ENCODE results near the gene WDPCP. TPM values are rescaled to one million over a fixed set of nuclear protein-coding genes. Genes with fewer than 3 reads are reported as not detected.

The WDPCP gene
- total RNA-seq, 1 donor from 2014 or later = 24.5 TPM

DNA sequence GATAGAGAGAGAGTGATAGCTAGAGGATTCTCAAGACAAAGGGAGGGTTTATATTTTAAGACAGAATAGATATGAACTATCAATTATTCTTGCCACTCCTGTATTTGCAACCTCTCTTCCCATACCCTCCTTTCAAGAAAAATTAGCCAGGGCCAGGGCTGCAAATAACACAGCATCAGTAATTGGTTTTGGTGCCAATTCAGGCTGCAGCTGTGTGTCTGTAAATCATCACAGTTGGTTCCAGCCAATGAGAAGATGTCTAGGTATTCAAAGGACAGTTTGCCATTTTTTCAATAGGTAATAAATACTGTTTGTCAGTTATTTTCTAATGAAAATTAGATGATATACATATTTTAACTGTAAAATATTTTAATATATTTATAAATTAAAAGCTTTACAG lies 73.5 kb downstream of the WDPCP start:
- Histone ChIP-seq H3K4me1 (ENCODE audit: control insufficient read depth in 3 of 3, insufficient read depth in 3 of 3, low read length in 3 of 3) (peaks cover 0 to 4% (median 3%) of the 10 kb centered on the region in 3 donors), H3K9ac (ENCODE audit: low read depth in 1 of 3, low read length in 3 of 3) (no peak overlapping the region), H3K4me3 (ENCODE audit: low read length in 3 of 3) (no peak overlapping the region), H3K27ac (ENCODE audit: low read depth, low read length) (no peak overlapping the region), H3K9me3 (ENCODE audit: control insufficient read depth in 3 of 3, low read length in 3 of 3) (no peaks in the 10 kb centered on the region), H3K27me3 (ENCODE audit: control insufficient read depth in 3 of 3, insufficient read depth in 3 of 3, low read length in 3 of 3) (no peaks in the 10 kb centered on the region), H3K36me3 (ENCODE audit: control insufficient read depth in 3 of 3, insufficient read depth in 3 of 3, low read length in 3 of 3) (no peaks in the 10 kb centered on the region)

DNA sequence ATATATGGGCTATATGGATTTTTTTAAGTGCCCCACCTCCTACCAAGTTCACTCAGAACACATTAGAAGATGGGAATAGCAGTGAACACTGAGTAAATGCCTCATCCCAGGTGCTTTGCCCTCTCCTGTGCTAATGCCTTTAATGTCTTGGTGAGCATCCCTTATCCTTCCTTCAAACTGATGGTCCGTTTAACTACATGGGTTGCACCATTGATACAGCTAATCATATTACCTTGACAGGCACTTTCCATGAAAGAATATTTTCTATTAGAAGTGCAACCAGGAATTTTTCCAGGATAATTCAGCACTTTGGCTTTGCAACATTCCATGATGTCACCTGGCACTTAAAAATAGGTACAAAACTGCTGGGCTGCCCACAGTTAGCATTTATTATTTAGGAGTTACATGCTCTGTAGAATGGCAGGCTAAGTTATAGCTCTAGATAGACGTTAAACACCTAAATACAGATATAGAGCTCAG lies 74.0 kb downstream of the WDPCP start:
- no peak overlapping the region for H3K4me3 ChIP-seq (ENCODE audit: low read length in 3 of 3)
- H3K4me1 ChIP-seq (ENCODE audit: control insufficient read depth in 3 of 3, insufficient read depth in 3 of 3, low read length in 3 of 3) = peaks cover 0 to 4% (median 3%) of the 10 kb centered on the region in 3 donors
- no peaks in the 10 kb centered on the region for H3K36me3 ChIP-seq (ENCODE audit: control insufficient read depth in 3 of 3, insufficient read depth in 3 of 3, low read length in 3 of 3)
- H3K9me3 ChIP-seq (ENCODE audit: control insufficient read depth in 3 of 3, low read length in 3 of 3) = no peaks in the 10 kb centered on the region
- no peaks in the 10 kb centered on the region for H3K27me3 ChIP-seq (ENCODE audit: control insufficient read depth in 3 of 3, insufficient read depth in 3 of 3, low read length in 3 of 3)
- H3K9ac ChIP-seq (ENCODE audit: low read depth in 1 of 3, low read length in 3 of 3) = no peak overlapping the region
- H3K27ac ChIP-seq (ENCODE audit: low read depth, low read length) = no peak overlapping the region

DNA sequence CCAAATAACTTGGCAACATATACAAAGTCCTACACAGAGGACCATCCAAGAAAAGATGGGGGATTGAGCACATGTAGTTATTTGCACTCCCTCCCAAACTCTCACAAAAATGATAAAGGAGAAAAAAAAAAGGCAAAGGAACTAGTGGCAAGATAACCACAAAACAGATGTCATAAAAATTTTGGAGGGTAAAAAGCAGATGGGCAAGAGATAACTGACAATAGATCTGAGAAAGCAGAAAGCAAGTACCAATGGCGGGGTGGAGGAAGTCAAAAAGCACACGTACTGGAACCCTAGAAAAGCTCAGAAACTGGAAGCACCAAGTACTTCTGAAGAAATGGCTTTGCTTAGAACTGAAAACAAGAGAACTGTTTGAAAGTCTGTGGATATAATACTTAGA lies 82.0 kb downstream of the WDPCP start:
- Histone ChIP-seq H3K4me1 (ENCODE audit: control insufficient read depth in 3 of 3, insufficient read depth in 3 of 3, low read length in 3 of 3) (no peaks in the 10 kb centered on the region), H3K36me3 (ENCODE audit: control insufficient read depth in 3 of 3, insufficient read depth in 3 of 3, low read length in 3 of 3) (no peaks in the 10 kb centered on the region), H3K27me3 (ENCODE audit: control insufficient read depth in 3 of 3, insufficient read depth in 3 of 3, low read length in 3 of 3) (no peaks in the 10 kb centered on the region), H3K4me3 (ENCODE audit: low read length in 3 of 3) (no peak overlapping the region), H3K9me3 (ENCODE audit: control insufficient read depth in 3 of 3, low read length in 3 of 3) (no peaks in the 10 kb centered on the region), H3K9ac (ENCODE audit: low read depth in 1 of 3, low read length in 3 of 3) (no peak overlapping the region), H3K27ac (ENCODE audit: low read depth, low read length) (no peak overlapping the region)

DNA sequence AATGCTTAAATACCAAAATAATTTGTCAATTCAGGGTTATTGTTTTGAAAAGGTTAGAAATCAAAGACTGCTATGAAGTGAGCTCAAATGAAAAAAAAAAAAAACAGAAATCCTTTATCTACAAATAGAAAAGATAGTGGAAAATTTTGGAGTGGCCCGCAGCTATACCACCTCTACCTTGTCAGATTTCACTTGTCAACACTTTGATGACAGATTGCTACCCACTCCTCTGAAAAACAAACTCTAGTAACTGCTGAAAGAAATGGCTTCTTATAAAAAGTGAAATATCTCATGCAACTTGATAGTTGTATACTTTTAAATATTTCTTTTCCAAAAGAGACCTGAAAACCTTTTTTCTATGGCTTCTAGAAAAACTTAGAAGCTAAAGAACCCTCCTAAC lies 84.5 kb downstream of the WDPCP start:
- H3K4me3 ChIP-seq (ENCODE audit: low read length in 3 of 3) = no peak overlapping the region
- no peaks in the 10 kb centered on the region for H3K4me1 ChIP-seq (ENCODE audit: control insufficient read depth in 3 of 3, insufficient read depth in 3 of 3, low read length in 3 of 3)
- H3K27me3 ChIP-seq (ENCODE audit: control insufficient read depth in 3 of 3, insufficient read depth in 3 of 3, low read length in 3 of 3) = no peaks in the 10 kb centered on the region

DNA sequence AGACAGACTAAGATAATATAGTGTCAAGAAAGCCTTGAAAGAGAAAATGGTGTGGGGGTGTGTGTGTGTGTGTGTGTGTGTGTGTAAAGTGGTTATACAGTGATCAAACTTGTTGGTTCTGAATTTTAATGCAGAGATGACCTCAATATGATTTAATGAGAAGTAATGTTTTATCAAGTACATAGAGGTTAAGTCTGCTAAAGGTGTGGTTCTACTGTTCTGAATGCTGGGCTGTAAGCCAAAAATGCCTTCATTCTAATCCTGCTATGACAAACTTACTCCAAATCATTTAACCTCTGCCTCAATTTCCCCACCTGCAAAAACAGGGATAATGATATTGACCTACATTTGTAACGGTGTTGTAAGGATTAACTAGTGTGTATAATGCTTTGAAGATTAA lies 87.9 kb downstream of the WDPCP start:
- no peaks in the 10 kb centered on the region for H3K9me3 ChIP-seq (ENCODE audit: control insufficient read depth in 3 of 3, low read length in 3 of 3)
- H3K9ac ChIP-seq (ENCODE audit: low read depth in 1 of 3, low read length in 3 of 3) = no peak overlapping the region
- H3K4me1 ChIP-seq (ENCODE audit: control insufficient read depth in 3 of 3, insufficient read depth in 3 of 3, low read length in 3 of 3) = no peaks in the 10 kb centered on the region
- H3K36me3 ChIP-seq (ENCODE audit: control insufficient read depth in 3 of 3, insufficient read depth in 3 of 3, low read length in 3 of 3) = no peaks in the 10 kb centered on the region
- no peak overlapping the region for H3K4me3 ChIP-seq (ENCODE audit: low read length in 3 of 3)
- H3K27ac ChIP-seq (ENCODE audit: low read depth, low read length) = no peak overlapping the region
- H3K27me3 ChIP-seq (ENCODE audit: control insufficient read depth in 3 of 3, insufficient read depth in 3 of 3, low read length in 3 of 3) = no peaks in the 10 kb centered on the region

More for the DNA sequence above, 84.5 kb downstream of the WDPCP start:
- Histone ChIP-seq H3K9ac (ENCODE audit: low read depth in 1 of 3, low read length in 3 of 3) (no peak overlapping the region), H3K27ac (ENCODE audit: low read depth, low read length) (no peak overlapping the region), H3K36me3 (ENCODE audit: control insufficient read depth in 3 of 3, insufficient read depth in 3 of 3, low read length in 3 of 3) (no peaks in the 10 kb centered on the region), H3K9me3 (ENCODE audit: control insufficient read depth in 3 of 3, low read length in 3 of 3) (no peaks in the 10 kb centered on the region)

DNA sequence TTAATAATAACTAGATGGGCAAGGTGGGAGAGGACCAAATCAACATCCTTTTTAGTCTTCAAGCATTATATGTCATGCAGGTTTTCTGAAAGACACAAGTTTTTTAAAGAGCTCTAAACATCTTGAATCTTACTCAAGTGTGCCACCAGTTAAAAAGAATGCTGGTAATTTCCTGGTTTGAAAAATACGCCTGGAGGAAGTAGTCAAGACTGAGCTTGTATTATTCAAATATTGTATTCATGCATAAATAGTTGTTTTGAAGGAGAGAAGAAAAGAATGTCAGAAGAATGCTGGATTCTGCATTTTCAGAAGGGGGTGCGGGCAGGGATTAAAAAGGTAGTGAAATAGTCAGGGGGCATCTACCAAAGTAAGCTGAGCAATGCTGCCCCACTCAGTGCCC lies 90.7 kb downstream of the WDPCP start:
- Histone ChIP-seq H3K36me3 (ENCODE audit: control insufficient read depth in 3 of 3, insufficient read depth in 3 of 3, low read length in 3 of 3) (no peaks in the 10 kb centered on the region), H3K27ac (ENCODE audit: low read depth, low read length) (no peak overlapping the region), H3K4me3 (ENCODE audit: low read length in 3 of 3) (no peak overlapping the region), H3K4me1 (ENCODE audit: control insufficient read depth in 3 of 3, insufficient read depth in 3 of 3, low read length in 3 of 3) (no peaks in the 10 kb centered on the region), H3K27me3 (ENCODE audit: control insufficient read depth in 3 of 3, insufficient read depth in 3 of 3, low read length in 3 of 3) (no peaks in the 10 kb centered on the region), H3K9ac (ENCODE audit: low read depth in 1 of 3, low read length in 3 of 3) (no peak overlapping the region), H3K9me3 (ENCODE audit: control insufficient read depth in 3 of 3, low read length in 3 of 3) (no peaks in the 10 kb centered on the region)

DNA sequence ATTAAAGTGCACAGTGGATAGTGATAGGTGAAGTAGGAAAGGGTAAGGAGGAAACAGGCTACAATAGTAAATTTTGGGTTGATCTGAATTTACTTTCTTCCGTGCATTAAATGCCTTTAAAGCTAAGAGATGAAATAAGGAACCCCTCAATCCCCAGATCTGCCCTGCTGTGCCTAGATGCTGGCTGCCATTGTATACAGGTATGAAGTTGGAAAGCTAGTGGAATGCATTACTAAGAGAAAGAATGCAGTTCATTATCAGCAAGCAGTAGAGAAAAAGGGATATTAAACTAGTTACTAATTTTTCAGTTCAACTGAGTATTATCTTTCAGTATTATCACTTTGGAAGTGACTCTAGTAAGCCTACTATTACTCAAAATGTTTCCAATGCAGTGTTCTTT lies 93.3 kb downstream of the WDPCP start:
- Histone ChIP-seq H3K27ac (ENCODE audit: low read depth, low read length) (no peak overlapping the region), H3K9ac (ENCODE audit: low read depth in 1 of 3, low read length in 3 of 3) (no peak overlapping the region), H3K27me3 (ENCODE audit: control insufficient read depth in 3 of 3, insufficient read depth in 3 of 3, low read length in 3 of 3) (no peaks in the 10 kb centered on the region)

DNA sequence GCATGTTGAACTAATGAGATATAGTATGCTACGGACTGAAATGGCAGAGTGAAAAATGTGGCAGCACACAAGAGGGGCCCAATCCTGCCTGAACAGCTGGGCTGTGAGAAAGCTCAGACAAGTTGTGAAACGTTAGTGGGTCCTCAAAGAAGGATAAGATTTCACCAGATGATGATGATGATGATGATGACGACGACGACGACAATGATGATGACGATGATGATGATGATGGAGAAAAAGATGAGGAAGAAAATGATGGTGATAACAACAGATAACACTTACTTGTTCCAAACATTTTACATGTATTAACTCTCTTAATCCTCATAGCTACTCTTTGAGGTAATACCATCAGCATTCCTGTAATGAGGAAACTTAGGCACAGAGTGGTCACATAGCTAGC lies 94.2 kb downstream of the WDPCP start:
- Histone ChIP-seq H3K9ac (ENCODE audit: low read depth in 1 of 3, low read length in 3 of 3) (no peak overlapping the region), H3K4me3 (ENCODE audit: low read length in 3 of 3) (no peak overlapping the region), H3K36me3 (ENCODE audit: control insufficient read depth in 3 of 3, insufficient read depth in 3 of 3, low read length in 3 of 3) (no peaks in the 10 kb centered on the region), H3K4me1 (ENCODE audit: control insufficient read depth in 3 of 3, insufficient read depth in 3 of 3, low read length in 3 of 3) (no peaks in the 10 kb centered on the region), H3K27ac (ENCODE audit: low read depth, low read length) (no peak overlapping the region), H3K27me3 (ENCODE audit: control insufficient read depth in 3 of 3, insufficient read depth in 3 of 3, low read length in 3 of 3) (no peaks in the 10 kb centered on the region), H3K9me3 (ENCODE audit: control insufficient read depth in 3 of 3, low read length in 3 of 3) (no peaks in the 10 kb centered on the region)

More for the DNA sequence above, 93.3 kb downstream of the WDPCP start:
- H3K4me1 ChIP-seq (ENCODE audit: control insufficient read depth in 3 of 3, insufficient read depth in 3 of 3, low read length in 3 of 3) = no peaks in the 10 kb centered on the region
- no peaks in the 10 kb centered on the region for H3K9me3 ChIP-seq (ENCODE audit: control insufficient read depth in 3 of 3, low read length in 3 of 3)
- H3K36me3 ChIP-seq (ENCODE audit: control insufficient read depth in 3 of 3, insufficient read depth in 3 of 3, low read length in 3 of 3) = no peaks in the 10 kb centered on the region
- H3K4me3 ChIP-seq (ENCODE audit: low read length in 3 of 3) = no peak overlapping the region

DNA sequence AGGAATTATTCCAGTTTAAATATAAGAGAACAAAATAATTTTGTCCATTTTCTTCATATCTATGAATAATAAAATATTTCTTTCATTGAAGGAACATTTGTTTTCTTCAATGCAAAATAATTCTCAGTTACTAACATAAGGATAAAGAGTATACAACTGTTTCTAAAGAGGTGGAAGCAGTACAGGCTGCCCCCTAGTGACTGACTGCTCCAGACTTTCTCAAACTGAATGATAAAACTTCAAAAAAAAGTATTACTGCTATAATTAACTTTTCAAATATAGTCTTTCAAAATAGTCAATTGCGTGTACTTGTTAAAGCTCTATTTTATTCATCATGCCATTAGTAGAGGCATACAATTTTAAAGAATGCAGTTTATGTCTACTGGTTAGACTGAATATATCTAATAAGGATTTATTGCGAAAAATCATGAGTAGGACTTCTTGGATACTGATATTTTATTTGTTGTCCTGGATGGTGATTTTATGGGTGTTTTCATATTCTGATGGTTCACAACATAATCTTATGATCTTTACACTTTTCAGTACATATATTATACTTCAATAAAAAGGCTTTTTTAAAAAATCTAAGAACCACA lies 100.1 kb downstream of the WDPCP start:
- Histone ChIP-seq H3K4me3 (ENCODE audit: low read length in 3 of 3) (no peak overlapping the region), H3K9me3 (ENCODE audit: control insufficient read depth in 3 of 3, low read length in 3 of 3) (no peaks in the 10 kb centered on the region), H3K4me1 (ENCODE audit: control insufficient read depth in 3 of 3, insufficient read depth in 3 of 3, low read length in 3 of 3) (no peaks in the 10 kb centered on the region), H3K9ac (ENCODE audit: low read depth in 1 of 3, low read length in 3 of 3) (no peak overlapping the region), H3K36me3 (ENCODE audit: control insufficient read depth in 3 of 3, insufficient read depth in 3 of 3, low read length in 3 of 3) (peaks cover 0 to 4% (median 2%) of the 10 kb centered on the region in 3 donors), H3K27me3 (ENCODE audit: control insufficient read depth in 3 of 3, insufficient read depth in 3 of 3, low read length in 3 of 3) (no peaks in the 10 kb centered on the region), H3K27ac (ENCODE audit: low read depth, low read length) (no peak overlapping the region)

DNA sequence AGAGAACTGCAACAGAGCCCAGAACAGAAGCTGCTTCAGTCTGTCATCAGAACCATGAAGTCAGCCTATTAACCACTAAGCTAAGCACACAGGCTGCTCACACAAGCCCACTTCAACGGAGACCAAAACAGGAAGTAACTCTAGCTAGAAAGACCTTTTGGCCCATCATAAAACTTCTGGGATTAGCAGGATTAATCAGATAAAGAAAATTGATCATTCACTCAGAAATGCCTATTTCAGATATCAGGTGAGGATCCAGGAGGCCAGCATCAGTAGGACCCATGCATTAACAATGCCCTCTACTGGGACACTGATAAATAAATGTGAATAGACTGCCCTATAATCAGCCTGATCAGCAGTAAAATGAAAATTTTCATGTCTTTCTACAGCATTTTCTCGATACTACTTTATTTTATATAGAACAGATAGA lies 101.4 kb downstream of the WDPCP start:
- H3K36me3 ChIP-seq (ENCODE audit: control insufficient read depth in 3 of 3, insufficient read depth in 3 of 3, low read length in 3 of 3) = peaks cover 0 to 4% (median 2%) of the 10 kb centered on the region in 3 donors
- no peaks in the 10 kb centered on the region for H3K27me3 ChIP-seq (ENCODE audit: control insufficient read depth in 3 of 3, insufficient read depth in 3 of 3, low read length in 3 of 3)
- no peak overlapping the region for H3K9ac ChIP-seq (ENCODE audit: low read depth in 1 of 3, low read length in 3 of 3)
- no peak overlapping the region for H3K4me3 ChIP-seq (ENCODE audit: low read length in 3 of 3)
- no peak overlapping the region for H3K27ac ChIP-seq (ENCODE audit: low read depth, low read length)
- H3K9me3 ChIP-seq (ENCODE audit: control insufficient read depth in 3 of 3, low read length in 3 of 3) = no peaks in the 10 kb centered on the region
- H3K4me1 ChIP-seq (ENCODE audit: control insufficient read depth in 3 of 3, insufficient read depth in 3 of 3, low read length in 3 of 3) = no peaks in the 10 kb centered on the region

Data from skeletal muscle tissue (tissue), 4 donors.